Hepatocyte (in vitro differentiated cells): Measurements from ENCODE around the gene GON7.

Experiments
- EZH2 ChIP-seq: fragments of 200-600 bp; sonication (generic); IDR thresholded peaks from 2 replicates; pipeline ENCODE4 v1.6.1; 2016; ENCODE audit warnings: antibody characterized with exemption, mild to moderate bottlenecking, borderline replicate concordance
- TF ChIP-seq, protein P1 (sequence below): fragments of 200-600 bp; sonication (generic); IDR thresholded peaks from 2 replicates; pipeline ENCODE4 v1.5.1; 2016; ENCODE audit warnings: antibody characterized with exemption, mild to moderate bottlenecking; ENCODE audit not compliant: poor library complexity

- no peak for TF ChIP-seq EZH2
- TF ChIP-seq, protein P1, sequence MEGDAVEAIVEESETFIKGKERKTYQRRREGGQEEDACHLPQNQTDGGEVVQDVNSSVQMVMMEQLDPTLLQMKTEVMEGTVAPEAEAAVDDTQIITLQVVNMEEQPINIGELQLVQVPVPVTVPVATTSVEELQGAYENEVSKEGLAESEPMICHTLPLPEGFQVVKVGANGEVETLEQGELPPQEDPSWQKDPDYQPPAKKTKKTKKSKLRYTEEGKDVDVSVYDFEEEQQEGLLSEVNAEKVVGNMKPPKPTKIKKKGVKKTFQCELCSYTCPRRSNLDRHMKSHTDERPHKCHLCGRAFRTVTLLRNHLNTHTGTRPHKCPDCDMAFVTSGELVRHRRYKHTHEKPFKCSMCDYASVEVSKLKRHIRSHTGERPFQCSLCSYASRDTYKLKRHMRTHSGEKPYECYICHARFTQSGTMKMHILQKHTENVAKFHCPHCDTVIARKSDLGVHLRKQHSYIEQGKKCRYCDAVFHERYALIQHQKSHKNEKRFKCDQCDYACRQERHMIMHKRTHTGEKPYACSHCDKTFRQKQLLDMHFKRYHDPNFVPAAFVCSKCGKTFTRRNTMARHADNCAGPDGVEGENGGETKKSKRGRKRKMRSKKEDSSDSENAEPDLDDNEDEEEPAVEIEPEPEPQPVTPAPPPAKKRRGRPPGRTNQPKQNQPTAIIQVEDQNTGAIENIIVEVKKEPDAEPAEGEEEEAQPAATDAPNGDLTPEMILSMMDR: no peak
Measured at GRCh38 chr14:93228550-93228949, 21.7 kb upstream of the GON7 start.
